ENCODE data around the gene ME3. TPM values are rescaled to one million over a fixed set of nuclear protein-coding genes. Genes with fewer than 3 reads are reported as not detected.

Gene ME3
- polyA plus RNA-seq, 2 of the 4 experiments (the other 2 are of a cell fraction) = 19.7 to 22.3 TPM

GRCh38 chr11:86627776-86628455, 44.5 kb downstream of the ME3 start (continued):
- TF ChIP-seq, protein P1, sequence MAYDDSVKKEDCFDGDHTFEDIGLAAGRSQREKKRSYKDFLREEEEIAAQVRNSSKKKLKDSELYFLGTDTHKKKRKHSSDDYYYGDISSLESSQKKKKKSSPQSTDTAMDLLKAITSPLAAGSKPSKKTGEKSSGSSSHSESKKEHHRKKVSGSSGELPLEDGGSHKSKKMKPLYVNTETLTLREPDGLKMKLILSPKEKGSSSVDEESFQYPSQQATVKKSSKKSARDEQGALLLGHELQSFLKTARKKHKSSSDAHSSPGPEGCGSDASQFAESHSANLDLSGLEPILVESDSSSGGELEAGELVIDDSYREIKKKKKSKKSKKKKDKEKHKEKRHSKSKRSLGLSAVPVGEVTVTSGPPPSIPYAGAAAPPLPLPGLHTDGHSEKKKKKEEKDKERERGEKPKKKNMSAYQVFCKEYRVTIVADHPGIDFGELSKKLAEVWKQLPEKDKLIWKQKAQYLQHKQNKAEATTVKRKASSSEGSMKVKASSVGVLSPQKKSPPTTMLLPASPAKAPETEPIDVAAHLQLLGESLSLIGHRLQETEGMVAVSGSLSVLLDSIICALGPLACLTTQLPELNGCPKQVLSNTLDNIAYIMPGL (CRISPR knock-in tag; IDR thresholded peaks at IDR 0.05; ENCODE audit: borderline replicate concordance) = no peak
- TF ChIP-seq POLR2AphosphoS2 (conservative IDR thresholded peaks at IDR 0.05; ENCODE audit: low read length) = no peak

GRCh38 chr11:86625981-86626380, 46.4 kb downstream of the ME3 start:
- no peak overlapping the region for H3K4me3 ChIP-seq
- H3K4me1 ChIP-seq = 0 out of 3 replicates have a peak, but pooled peaks cover 4% of the 10 kb centered on the region
- POLR2A ChIA-PET = no interaction called here
- ATAC-seq (no peak), FAIRE-seq (no peak), DNase-seq (ENCODE audit: low read depth in 1 of 2, low spot score in 1 of 2) (no peak)
- CTCF ChIA-PET = interaction anchor here (11.6 kb wide), 1 partner anchor 18 kb away, joined by 65 read pairs; no protein-coding TSS in a partner anchor
- 91% methylated on average over 2 of the region's 2 CpGs for WGBS (ENCODE audit: missing lambda C conversion rate)
- no peak overlapping the region for H3K27ac ChIP-seq
- TF ChIP-seq NR3C1 (IDR thresholded peaks at IDR 0.05) = no peak
- no peak for TF ChIP-seq POLR2AphosphoS2 (conservative IDR thresholded peaks at IDR 0.05; ENCODE audit: low read length)
- TF ChIP-seq USF2 (IDR thresholded peaks at IDR 0.05) = no peak
- TF ChIP-seq TFCP2L1 (CRISPR knock-in tag; IDR thresholded peaks at IDR 0.05) = no peak
- no peak for TF ChIP-seq POLR2A (IDR thresholded peaks at IDR 0.05; ENCODE audit: low read length)
- no peak for TF ChIP-seq HDAC2 (IDR thresholded peaks at IDR 0.05)
- no peak for TF ChIP-seq FOSB (CRISPR knock-in tag; IDR thresholded peaks at IDR 0.05)
- no peak overlapping the region for H3K4me2 ChIP-seq
- H3K9me3 ChIP-seq = peaks cover 3% of the 10 kb centered on the region; the same call in 2 of the 3 replicates

- no peak for ATAC-seq
These were observed 46.9 kb downstream of the ME3 start for GRCh38 chr11:86625544-86625943.

More at GRCh38 chr11:86625544-86625943, 46.9 kb downstream of the ME3 start:
- no peak for DNase-seq (ENCODE audit: low read depth in 1 of 2, low spot score in 1 of 2)
- no peak overlapping the region for H3K4me3 ChIP-seq
- 83% methylated on average over 2 of the region's 2 CpGs for WGBS (ENCODE audit: missing lambda C conversion rate)
- POLR2A ChIA-PET = no interaction called here
- CTCF ChIA-PET = interaction anchor here (11.6 kb wide), 1 partner anchor 17 kb away, joined by 65 read pairs; no protein-coding TSS in a partner anchor
- H3K4me1 ChIP-seq = 0 out of 3 replicates have a peak, but pooled peaks cover 5% of the 10 kb centered on the region
- peaks cover 3% of the 10 kb centered on the region; the same call in 2 of the 3 replicates for H3K9me3 ChIP-seq
- no peak overlapping the region for H3K4me2 ChIP-seq
- FAIRE-seq = no peak
- H3K27ac ChIP-seq = no peak overlapping the region
- no peak for TF ChIP-seq HOXA7 (CRISPR knock-in tag; IDR thresholded peaks at IDR 0.05)
- TF ChIP-seq EHF (CRISPR knock-in tag; IDR thresholded peaks at IDR 0.05) = no peak
- TF ChIP-seq HDAC2 (IDR thresholded peaks at IDR 0.05) = no peak
- TF ChIP-seq MYC (IDR thresholded peaks at IDR 0.05; ENCODE audit: borderline replicate concordance, low read length) = no peak
- no peak for TF ChIP-seq MAZ (IDR thresholded peaks at IDR 0.05; ENCODE audit: borderline replicate concordance, low read depth, low read length)
- no peak for TF ChIP-seq ELK1 (IDR thresholded peaks at IDR 0.05; ENCODE audit: low read depth, low read length)
- TF ChIP-seq FOSB (CRISPR knock-in tag; IDR thresholded peaks at IDR 0.05) = no peak
- no peak for TF ChIP-seq NFE2L2 (conservative IDR thresholded peaks at IDR 0.05; ENCODE audit: low read length)
- TF ChIP-seq SMC3 (IDR thresholded peaks at IDR 0.05) = no peak
- TF ChIP-seq, protein P2, sequence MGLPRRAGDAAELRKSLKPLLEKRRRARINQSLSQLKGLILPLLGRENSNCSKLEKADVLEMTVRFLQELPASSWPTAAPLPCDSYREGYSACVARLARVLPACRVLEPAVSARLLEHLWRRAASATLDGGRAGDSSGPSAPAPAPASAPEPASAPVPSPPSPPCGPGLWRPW (IDR thresholded peaks at IDR 0.05) = no peak
- TF ChIP-seq, protein P3, sequence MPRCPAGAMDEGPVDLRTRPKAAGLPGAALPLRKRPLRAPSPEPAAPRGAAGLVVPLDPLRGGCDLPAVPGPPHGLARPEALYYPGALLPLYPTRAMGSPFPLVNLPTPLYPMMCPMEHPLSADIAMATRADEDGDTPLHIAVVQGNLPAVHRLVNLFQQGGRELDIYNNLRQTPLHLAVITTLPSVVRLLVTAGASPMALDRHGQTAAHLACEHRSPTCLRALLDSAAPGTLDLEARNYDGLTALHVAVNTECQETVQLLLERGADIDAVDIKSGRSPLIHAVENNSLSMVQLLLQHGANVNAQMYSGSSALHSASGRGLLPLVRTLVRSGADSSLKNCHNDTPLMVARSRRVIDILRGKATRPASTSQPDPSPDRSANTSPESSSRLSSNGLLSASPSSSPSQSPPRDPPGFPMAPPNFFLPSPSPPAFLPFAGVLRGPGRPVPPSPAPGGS (IDR thresholded peaks at IDR 0.05) = no peak
- TF ChIP-seq CBX8 (IDR thresholded peaks at IDR 0.05) = no peak
- TF ChIP-seq EP300 (IDR thresholded peaks at IDR 0.05) = no peak
- no peak for TF ChIP-seq ESRRA (IDR thresholded peaks at IDR 0.05; ENCODE audit: borderline replicate concordance, low read length)

All from A549 (cell line).